ENCODE data around the gene PPP2R5E. TPM values are rescaled to one million over a fixed set of nuclear protein-coding genes. Genes with fewer than 3 reads are reported as not detected.

Gene PPP2R5E
- total and polyA plus RNA-seq, 2 donors (not counting 1 experiment from before 2014, with no cell fraction given): 18.5 to 38.8 TPM

- Histone ChIP-seq H4K20me1 (ENCODE audit: control insufficient read depth, extremely low read depth, insufficient read depth, low read length) (no peaks in the 10 kb centered on the region), H3K4me2 (ENCODE audit: extremely low read depth, insufficient read depth, low read length) (no peak overlapping the region), H3K4me1 (ENCODE audit: control insufficient read depth, extremely low read depth, insufficient read depth, low read length) (peaks cover 3% of the 10 kb centered on the region), H3K27ac (ENCODE audit: insufficient read depth, low read length) (no peak overlapping the region), H2AFZ (ENCODE audit: low read length) (no peak overlapping the region), H3K36me3 (ENCODE audit: control insufficient read depth, insufficient read depth, low read length) (no peaks in the 10 kb centered on the region), H3K79me2 (ENCODE audit: control insufficient read depth, insufficient read depth, low read length) (peaks cover 52% of the 10 kb centered on the region), H3K27me3 (ENCODE audit: control insufficient read depth, insufficient read depth, low read length) (no peaks in the 10 kb centered on the region), H3K9me3 (ENCODE audit: control insufficient read depth, insufficient read depth, low read depth, low read length) (no peaks in the 10 kb centered on the region), H3K9ac (ENCODE audit: insufficient read depth, low read length) (no peak overlapping the region), H3K4me3 (replicated peaks in 1 of 4; ENCODE audit: control extremely low read depth in 1 of 4, insufficient read depth in 1 of 4, low read depth in 3 of 4, low read length in 4 of 4) (no peak overlapping the region)
- TF ChIP-seq EZH2 (IDR thresholded peaks at IDR 0.05; ENCODE audit: low read length, missing control alignments) (no peak), CTCF (conservative IDR thresholded peaks at IDR 0.05 in 1 of 2, IDR thresholded peaks at IDR 0.05 in 1 of 2; ENCODE audit: low read depth in 1 of 2, low read length in 2 of 2) (no peak)
- no peak for DNase-seq (ENCODE audit: low read depth in 2 of 2)
These were observed 30.3 kb downstream of the PPP2R5E start for GRCh38 chr14:63512861-63513260.

- no peak overlapping the region for H3K4me3 ChIP-seq (replicated peaks in 1 of 4; ENCODE audit: control extremely low read depth in 1 of 4, insufficient read depth in 1 of 4, low read depth in 3 of 4, low read length in 4 of 4)
- DNase-seq (ENCODE audit: low read depth in 2 of 2): peak; percentile 40 to 64
- no peak overlapping the region for H3K27ac ChIP-seq (ENCODE audit: insufficient read depth, low read length)
- TF ChIP-seq CTCF (conservative IDR thresholded peaks at IDR 0.05 in 1 of 2, IDR thresholded peaks at IDR 0.05 in 1 of 2; ENCODE audit: low read depth in 1 of 2, low read length in 2 of 2): no peak
- no peak for TF ChIP-seq EZH2 (IDR thresholded peaks at IDR 0.05; ENCODE audit: low read length, missing control alignments)
- no peaks in the 10 kb centered on the region for H3K36me3 ChIP-seq (ENCODE audit: control insufficient read depth, insufficient read depth, low read length)
- H3K9me3 ChIP-seq (ENCODE audit: control insufficient read depth, insufficient read depth, low read depth, low read length): no peaks in the 10 kb centered on the region
- H3K4me1 ChIP-seq (ENCODE audit: control insufficient read depth, extremely low read depth, insufficient read depth, low read length): no peaks in the 10 kb centered on the region
- H3K27me3 ChIP-seq (ENCODE audit: control insufficient read depth, insufficient read depth, low read length): no peaks in the 10 kb centered on the region
- no peak overlapping the region for H3K4me2 ChIP-seq (ENCODE audit: extremely low read depth, insufficient read depth, low read length)
- no peak overlapping the region for H3K9ac ChIP-seq (ENCODE audit: insufficient read depth, low read length)
- no peak overlapping the region for H2AFZ ChIP-seq (ENCODE audit: low read length)
- no peaks in the 10 kb centered on the region for H4K20me1 ChIP-seq (ENCODE audit: control insufficient read depth, extremely low read depth, insufficient read depth, low read length)
- peaks cover 54% of the 10 kb centered on the region for H3K79me2 ChIP-seq (ENCODE audit: control insufficient read depth, insufficient read depth, low read length)
These were observed 32.6 kb downstream of the PPP2R5E start for GRCh38 chr14:63510538-63510937.

GRCh38 chr14:63508033-63508432 is 35.1 kb downstream of the PPP2R5E start:
- no peak overlapping the region for H2AFZ ChIP-seq (ENCODE audit: low read length)
- no peak for DNase-seq (ENCODE audit: low read depth in 2 of 2)
- TF ChIP-seq CTCF (conservative IDR thresholded peaks at IDR 0.05 in 1 of 2, IDR thresholded peaks at IDR 0.05 in 1 of 2; ENCODE audit: low read depth in 1 of 2, low read length in 2 of 2) (no peak), EZH2 (IDR thresholded peaks at IDR 0.05; ENCODE audit: low read length, missing control alignments) (no peak)
- no peak overlapping the region for H3K4me3 ChIP-seq (replicated peaks in 1 of 4; ENCODE audit: control extremely low read depth in 1 of 4, insufficient read depth in 1 of 4, low read depth in 3 of 4, low read length in 4 of 4)
- no peak overlapping the region for H3K27ac ChIP-seq (ENCODE audit: insufficient read depth, low read length)
- no peaks in the 10 kb centered on the region for H3K9me3 ChIP-seq (ENCODE audit: control insufficient read depth, insufficient read depth, low read depth, low read length)
- H3K36me3 ChIP-seq (ENCODE audit: control insufficient read depth, insufficient read depth, low read length): no peaks in the 10 kb centered on the region
- no peaks in the 10 kb centered on the region for H3K4me1 ChIP-seq (ENCODE audit: control insufficient read depth, extremely low read depth, insufficient read depth, low read length)
- H3K4me2 ChIP-seq (ENCODE audit: extremely low read depth, insufficient read depth, low read length): no peak overlapping the region
- no peak overlapping the region for H3K9ac ChIP-seq (ENCODE audit: insufficient read depth, low read length)
- peaks cover 47% of the 10 kb centered on the region for H3K79me2 ChIP-seq (ENCODE audit: control insufficient read depth, insufficient read depth, low read length)
- no peaks in the 10 kb centered on the region for H4K20me1 ChIP-seq (ENCODE audit: control insufficient read depth, extremely low read depth, insufficient read depth, low read length)
- H3K27me3 ChIP-seq (ENCODE audit: control insufficient read depth, insufficient read depth, low read length): no peaks in the 10 kb centered on the region
